ENCODE data around the gene NOL3.

NOL3 gene

GRCh38 chr16:67166598-67167168 is 3.7 kb upstream of the NOL3 start:
- no peak for TF ChIP-seq CTCF (IDR thresholded peaks at IDR 0.05; ENCODE audit: borderline replicate concordance, insufficient read depth, low read depth, low read length)
- H3K4me3 ChIP-seq (ENCODE audit: low read depth, low read length): no peak overlapping the region

GRCh38 chr16:67167588-67167987 is 2.8 kb upstream of the NOL3 start:
- no peak overlapping the region for H3K4me3 ChIP-seq (ENCODE audit: low read depth, low read length)
- TF ChIP-seq CTCF (IDR thresholded peaks at IDR 0.05; ENCODE audit: borderline replicate concordance, insufficient read depth, low read depth, low read length): no peak

- H3K4me3 ChIP-seq (ENCODE audit: low read depth, low read length): no peak overlapping the region
- no peak for TF ChIP-seq CTCF (IDR thresholded peaks at IDR 0.05; ENCODE audit: borderline replicate concordance, insufficient read depth, low read depth, low read length)
Observed at GRCh38 chr16:67169011-67169451, 1.3 kb upstream of the NOL3 start.

- peak; percentile 67; the same call in 1 of the 2 replicates for TF ChIP-seq CTCF (IDR thresholded peaks at IDR 0.05; ENCODE audit: borderline replicate concordance, insufficient read depth, low read depth, low read length)
- H3K4me3 ChIP-seq (ENCODE audit: low read depth, low read length): peak overlapping the region; percentile 38
Observed at GRCh38 chr16:67169642-67170167, 633 bp upstream of the NOL3 start.

GRCh38 chr16:67170949-67171649 is 761 bp downstream of the NOL3 start:
- H3K4me3 ChIP-seq (ENCODE audit: low read depth, low read length): peak overlapping the region; percentile 38
- no peak for TF ChIP-seq CTCF (IDR thresholded peaks at IDR 0.05; ENCODE audit: borderline replicate concordance, insufficient read depth, low read depth, low read length)

GRCh38 chr16:67173323-67173722 is 3.0 kb downstream of the NOL3 start:
- no peak overlapping the region for H3K4me3 ChIP-seq (ENCODE audit: low read depth, low read length)
- no peak for TF ChIP-seq CTCF (IDR thresholded peaks at IDR 0.05; ENCODE audit: borderline replicate concordance, insufficient read depth, low read depth, low read length)
